Measurements from ENCODE around the gene LBHD1. TPM values are rescaled to one million over a fixed set of nuclear protein-coding genes. Genes with fewer than 3 reads are reported as not detected.
A peak's percentile ranks its signal among the peaks of the same experiment; 100 is the strongest.

The LBHD1 gene
- total RNA-seq, 1 experiment from 2014 or later = 7.8 TPM

- POLR2A ChIA-PET (ENCODE audit: low non-redundant PET) = interaction anchor here (0.5 kb wide), 1 partner anchor 36 kb away, joined by 3 read pairs; no protein-coding TSS in a partner anchor
- peaks cover 38% of the 10 kb centered on the region for H3K4me1 ChIP-seq (ENCODE audit: insufficient read depth, low read length, poor library complexity, severe bottlenecking)
- peak overlapping the region; percentile 96 for H3K27ac ChIP-seq (ENCODE audit: low read depth, low read length, poor library complexity, severe bottlenecking)
- H3K36me3 ChIP-seq (ENCODE audit: insufficient read depth, low read length, poor library complexity, severe bottlenecking) = peaks cover 41% of the 10 kb centered on the region
- DNase-seq (ENCODE audit: low spot score) = peak; percentile 100
- no peaks in the 10 kb centered on the region for H3K9me3 ChIP-seq (ENCODE audit: low read depth, low read length, poor library complexity, severe bottlenecking)
- no peaks in the 10 kb centered on the region for H3K27me3 ChIP-seq (replicated peaks; ENCODE audit: insufficient read depth, low read depth, low read length, poor library complexity)
- CTCF ChIA-PET = no interaction called here
- TF ChIP-seq CTCF (conservative IDR thresholded peaks at IDR 0.05; ENCODE audit: low read depth, low read length) (no peak), EZH2 (IDR thresholded peaks at IDR 0.05; ENCODE audit: borderline replicate concordance, low read depth, low read length, poor library complexity, severe bottlenecking) (no peak)
- intact Hi-C loops (cut with micrococcal nuclease; ENCODE audit: unreplicated experiment) = loop anchor here (5.0 kb wide), 2 partner anchors 117 to 312 kb away; partner anchors contain the start of gene TUT1
- BruUV-seq (replicated peaks) = no TSS peak
- H3K4me3 ChIP-seq (ENCODE audit: low read depth, low read length, poor library complexity, severe bottlenecking) = peak overlapping the region; percentile 54
Measured at GRCh38 chr11:62709247-62710000, 37.4 kb upstream of the LBHD1 start.

GRCh38 chr11:62708793-62709192, 36.7 kb upstream of the LBHD1 start:
- ChIA-PET POLR2A (ENCODE audit: low non-redundant PET) (interaction anchor here (0.5 kb wide), 1 partner anchor 37 kb away, joined by 3 read pairs; no protein-coding TSS in a partner anchor), CTCF (no interaction called here)
- intact Hi-C loops (cut with micrococcal nuclease; ENCODE audit: unreplicated experiment) = loop anchor here (5.0 kb wide), 2 partner anchors 116 to 311 kb away; partner anchors contain the start of gene TUT1
- Histone ChIP-seq H3K4me1 (ENCODE audit: insufficient read depth, low read length, poor library complexity, severe bottlenecking) (peaks cover 38% of the 10 kb centered on the region), H3K9me3 (ENCODE audit: low read depth, low read length, poor library complexity, severe bottlenecking) (no peaks in the 10 kb centered on the region), H3K4me3 (ENCODE audit: low read depth, low read length, poor library complexity, severe bottlenecking) (peak overlapping the region; percentile 54), H3K36me3 (ENCODE audit: insufficient read depth, low read length, poor library complexity, severe bottlenecking) (peaks cover 36% of the 10 kb centered on the region), H3K27me3 (replicated peaks; ENCODE audit: insufficient read depth, low read depth, low read length, poor library complexity) (no peaks in the 10 kb centered on the region), H3K27ac (ENCODE audit: low read depth, low read length, poor library complexity, severe bottlenecking) (peak overlapping the region; percentile 96)
- DNase-seq (ENCODE audit: low spot score) = no peak
- BruUV-seq (replicated peaks) = no TSS peak
- no peak for TF ChIP-seq CTCF (conservative IDR thresholded peaks at IDR 0.05; ENCODE audit: low read depth, low read length)
- TF ChIP-seq EZH2 (IDR thresholded peaks at IDR 0.05; ENCODE audit: borderline replicate concordance, low read depth, low read length, poor library complexity, severe bottlenecking) = no peak

- H3K9me3 ChIP-seq (ENCODE audit: low read depth, low read length, poor library complexity, severe bottlenecking) = no peaks in the 10 kb centered on the region
- BruUV-seq (replicated peaks) = no TSS peak
- H3K27me3 ChIP-seq (replicated peaks; ENCODE audit: insufficient read depth, low read depth, low read length, poor library complexity) = no peaks in the 10 kb centered on the region
- POLR2A ChIA-PET (ENCODE audit: low non-redundant PET) = no interaction called here
- CTCF ChIA-PET = no interaction called here
- H3K27ac ChIP-seq (ENCODE audit: low read depth, low read length, poor library complexity, severe bottlenecking) = peak overlapping the region; percentile 96
- peak overlapping the region; percentile 54 for H3K4me3 ChIP-seq (ENCODE audit: low read depth, low read length, poor library complexity, severe bottlenecking)
- H3K4me1 ChIP-seq (ENCODE audit: insufficient read depth, low read length, poor library complexity, severe bottlenecking) = peaks cover 38% of the 10 kb centered on the region
- peaks cover 32% of the 10 kb centered on the region for H3K36me3 ChIP-seq (ENCODE audit: insufficient read depth, low read length, poor library complexity, severe bottlenecking)
- TF ChIP-seq EZH2 (IDR thresholded peaks at IDR 0.05; ENCODE audit: borderline replicate concordance, low read depth, low read length, poor library complexity, severe bottlenecking) (no peak), CTCF (conservative IDR thresholded peaks at IDR 0.05; ENCODE audit: low read depth, low read length) (no peak)
- DNase-seq (ENCODE audit: low spot score) = no peak
- intact Hi-C loops (cut with micrococcal nuclease; ENCODE audit: unreplicated experiment) = loop anchor here (5.0 kb wide), 2 partner anchors 116 to 311 kb away; partner anchors contain the start of gene TUT1
Measured at GRCh38 chr11:62708392-62708791, 36.3 kb upstream of the LBHD1 start.
